GM18868 (cell line): Measurements from ENCODE around the gene RAB25.

Experiments used
- ATAC-seq: cut with Tn5 transposase; IDR thresholded peaks from one replicate; pipeline ENCODE4 v1.9.1; 2021; ENCODE audit warnings: mild to moderate bottlenecking, moderate library complexity; ENCODE audit not compliant: unreplicated experiment

The RAB25 gene

GRCh38 chr1:156100205-156100995 lies 39.4 kb downstream of the RAB25 start:
- no peak for ATAC-seq

GRCh38 chr1:156101880-156102279 lies 40.9 kb downstream of the RAB25 start:
- ATAC-seq, result no peak

- ATAC-seq, result no peak
These were observed 41.9 kb downstream of the RAB25 start for GRCh38 chr1:156102633-156103511.

GRCh38 chr1:156103521-156103947 lies 42.6 kb downstream of the RAB25 start:
- ATAC-seq, result no peak

- ATAC-seq, result no peak
These were observed 43.3 kb downstream of the RAB25 start for GRCh38 chr1:156104065-156104810.

GRCh38 chr1:156104861-156105832 lies 44.2 kb downstream of the RAB25 start:
- ATAC-seq, result no peak

- no peak for ATAC-seq
These were observed 45.9 kb downstream of the RAB25 start for GRCh38 chr1:156106624-156107488.

GRCh38 chr1:156108057-156108456 lies 47.1 kb downstream of the RAB25 start:
- no peak for ATAC-seq

- no peak for ATAC-seq
These were observed 47.8 kb downstream of the RAB25 start for GRCh38 chr1:156108664-156109241.

GRCh38 chr1:156110252-156110651 lies 49.3 kb downstream of the RAB25 start:
- no peak for ATAC-seq

- no peak for ATAC-seq
These were observed 50.5 kb downstream of the RAB25 start for GRCh38 chr1:156111355-156111962.

GRCh38 chr1:156112276-156113137 lies 51.5 kb downstream of the RAB25 start:
- ATAC-seq, result no peak

GRCh38 chr1:156113282-156113950 lies 52.5 kb downstream of the RAB25 start:
- no peak for ATAC-seq

- peak; percentile 78 for ATAC-seq
These were observed 53.4 kb downstream of the RAB25 start, which contains the start of gene LMNA for GRCh38 chr1:156114101-156114918. Gene LMNA, plus strand, starts transcription at chr1:156114711. Its CDS starts 208 bp downstream, at chr1:156114919.

- no peak for ATAC-seq
These were observed 54.1 kb downstream of the RAB25 start for GRCh38 chr1:156114919-156115513.
